ENCODE measurements around the gene SYCE3.

Gene SYCE3

GRCh38 chr22:50599816-50600455, 37.2 kb upstream of the SYCE3 start:
- DNase-seq: peak in 1 of 2 donors; percentile 12

GRCh38 chr22:50597097-50597496, 34.4 kb upstream of the SYCE3 start:
- no peak for DNase-seq

GRCh38 chr22:50595189-50595588, 32.5 kb upstream of the SYCE3 start:
- no peak for DNase-seq

GRCh38 chr22:50587407-50587806, 24.7 kb upstream of the SYCE3 start:
- no peak for DNase-seq

- DNase-seq: no peak
Observed at GRCh38 chr22:50586416-50586815, 23.7 kb upstream of the SYCE3 start.

GRCh38 chr22:50585781-50586180, 23.1 kb upstream of the SYCE3 start:
- DNase-seq: no peak

GRCh38 chr22:50585238-50585637, 22.5 kb upstream of the SYCE3 start:
- DNase-seq: no peak

- DNase-seq: no peak
Observed at GRCh38 chr22:50584106-50585096, 21.7 kb upstream of the SYCE3 start.

GRCh38 chr22:50583294-50583861, 20.7 kb upstream of the SYCE3 start:
- DNase-seq: no peak

- peak; percentile 97 for DNase-seq
Observed at GRCh38 chr22:50582493-50583293, 20.0 kb upstream of the SYCE3 start, which contains the start of gene CHKB. TSS of gene CHKB (minus strand) at chr22:50582849. CDS start at chr22:50582781, 68 bp downstream.

GRCh38 chr22:50581950-50582492, 19.3 kb upstream of the SYCE3 start:
- no peak for DNase-seq

- DNase-seq: no peak
Observed at GRCh38 chr22:50581031-50581949, 18.6 kb upstream of the SYCE3 start.

GRCh38 chr22:50579752-50580151, 17.0 kb upstream of the SYCE3 start:
- no peak for DNase-seq

GRCh38 chr22:50578776-50579310, 16.1 kb upstream of the SYCE3 start:
- no peak for DNase-seq

- DNase-seq: no peak
Observed at GRCh38 chr22:50577987-50578775, 15.5 kb upstream of the SYCE3 start, which contains the start of gene CPT1B. TSS of gene CPT1B (minus strand) at chr22:50578427. CDS start at chr22:50577915, 512 bp downstream.

GRCh38 chr22:50577697-50577986, 14.9 kb upstream of the SYCE3 start:
- no peak for DNase-seq

- DNase-seq: no peak
Observed at GRCh38 chr22:50576806-50577696, 14.3 kb upstream of the SYCE3 start.

- DNase-seq: no peak
Observed at GRCh38 chr22:50576070-50576469, 13.4 kb upstream of the SYCE3 start.

GRCh38 chr22:50575426-50575941, 12.8 kb upstream of the SYCE3 start:
- DNase-seq: no peak
